Gastrocnemius medialis (tissue), 4 donors: ENCODE data around the gene EDARADD.

ENCODE experiments used
- CTCF ChIP-seq, 5 experiments: fragments of 450-650 bp in 3 of 5; fragments of 200-600 bp in 2 of 5; sonication (generic) in 2 of 5; IDR thresholded peaks in 4 of 5; conservative IDR thresholded peaks in 1 of 5; 1 replicate in 4 of 5; 2 replicates in 1 of 5; pipeline ENCODE4 v1.5.1; 2016 to 2019; ENCODE audit warnings: antibody characterized with exemption in 5 of 5, mild to moderate bottlenecking in 3 of 5, moderate library complexity in 3 of 5
- POLR2A ChIP-seq, 2 donors: fragments of 450-650 bp; IDR thresholded peaks; one replicate each; pipeline ENCODE4 v1.6.1; 2017; ENCODE audit warnings: antibody characterized with exemption in 2 of 2, mild to moderate bottlenecking in 2 of 2, moderate library complexity in 2 of 2

- TF ChIP-seq POLR2A (IDR thresholded peaks at IDR 0.05) = no peak
- TF ChIP-seq CTCF (IDR thresholded peaks at IDR 0.05 in 4 of 5, conservative IDR thresholded peaks at IDR 0.05 in 1 of 5) = no peak
Observed at GRCh38 chr1:236509203-236509602, 115.1 kb downstream of the EDARADD start.
